Frontal cortex (tissue), 4 donors: Measurements from ENCODE around the gene RBM15. TPM values are rescaled to one million over a fixed set of nuclear protein-coding genes. Genes with fewer than 3 reads are reported as not detected.

Experiments
- DNase-seq, 2 donors: peaks; one replicate each; pipeline ENCODE4 v3.0.0; 2012; ENCODE audit warnings: low spot score in 2 of 2
- FAIRE-seq: peaks from 2 replicates; lab custom pipeline; 2012; peaks lifted over from hg19 to GRCh38; lab: Jason Lieb, UNC
- total RNA-seq: library from RNA; depleted of rRNA; stranded (reverse); fragments of >200 nt; gene quantifications from one replicate; pipeline ENCODE4 v1.2.3, GENCODE V29; 2014
- donor health status: control.
- donor health status: control.
- donor health status: control.

Gene RBM15, protein sequence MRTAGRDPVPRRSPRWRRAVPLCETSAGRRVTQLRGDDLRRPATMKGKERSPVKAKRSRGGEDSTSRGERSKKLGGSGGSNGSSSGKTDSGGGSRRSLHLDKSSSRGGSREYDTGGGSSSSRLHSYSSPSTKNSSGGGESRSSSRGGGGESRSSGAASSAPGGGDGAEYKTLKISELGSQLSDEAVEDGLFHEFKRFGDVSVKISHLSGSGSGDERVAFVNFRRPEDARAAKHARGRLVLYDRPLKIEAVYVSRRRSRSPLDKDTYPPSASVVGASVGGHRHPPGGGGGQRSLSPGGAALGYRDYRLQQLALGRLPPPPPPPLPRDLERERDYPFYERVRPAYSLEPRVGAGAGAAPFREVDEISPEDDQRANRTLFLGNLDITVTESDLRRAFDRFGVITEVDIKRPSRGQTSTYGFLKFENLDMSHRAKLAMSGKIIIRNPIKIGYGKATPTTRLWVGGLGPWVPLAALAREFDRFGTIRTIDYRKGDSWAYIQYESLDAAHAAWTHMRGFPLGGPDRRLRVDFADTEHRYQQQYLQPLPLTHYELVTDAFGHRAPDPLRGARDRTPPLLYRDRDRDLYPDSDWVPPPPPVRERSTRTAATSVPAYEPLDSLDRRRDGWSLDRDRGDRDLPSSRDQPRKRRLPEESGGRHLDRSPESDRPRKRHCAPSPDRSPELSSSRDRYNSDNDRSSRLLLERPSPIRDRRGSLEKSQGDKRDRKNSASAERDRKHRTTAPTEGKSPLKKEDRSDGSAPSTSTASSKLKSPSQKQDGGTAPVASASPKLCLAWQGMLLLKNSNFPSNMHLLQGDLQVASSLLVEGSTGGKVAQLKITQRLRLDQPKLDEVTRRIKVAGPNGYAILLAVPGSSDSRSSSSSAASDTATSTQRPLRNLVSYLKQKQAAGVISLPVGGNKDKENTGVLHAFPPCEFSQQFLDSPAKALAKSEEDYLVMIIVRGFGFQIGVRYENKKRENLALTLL
- 34.2 TPM for total RNA-seq

DNA sequence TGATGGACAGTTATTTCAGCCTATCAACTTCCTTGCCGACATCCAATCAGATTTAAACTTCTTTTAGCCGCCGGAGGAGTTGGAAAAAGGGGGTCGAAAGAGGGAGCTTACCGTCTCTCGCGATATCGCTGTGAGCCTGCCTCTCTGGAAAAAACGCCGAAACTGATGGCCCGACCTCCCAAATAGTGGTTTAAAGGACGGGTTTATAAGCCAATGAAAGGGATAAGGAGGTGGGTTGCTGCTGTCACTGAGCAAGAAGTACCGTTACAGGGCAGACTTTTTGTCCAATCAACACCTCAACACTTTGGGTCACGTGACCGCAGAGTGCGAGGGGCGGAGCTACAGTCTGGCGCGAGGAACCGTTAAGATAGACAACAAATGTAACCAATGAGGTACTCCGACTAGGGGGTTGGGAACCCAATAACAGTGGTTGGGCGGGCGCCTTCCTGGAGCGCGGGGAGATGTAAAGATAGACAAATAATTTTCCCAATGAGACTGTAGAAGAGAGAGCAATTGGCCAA, at the start of gene RBM15:
Gene RBM15 (plus strand): TSS at position 492 of the 521 bp plus-strand sequence. CDS start 29 bp downstream, at position 521.
- DNase-seq (peak; percentile 91 to 92), FAIRE-seq (peak; percentile 99)

GRCh38 chr1:110291241-110292030, 47.7 kb upstream of the RBM15 start:
- no peak for DNase-seq
- no peak for FAIRE-seq

DNA sequence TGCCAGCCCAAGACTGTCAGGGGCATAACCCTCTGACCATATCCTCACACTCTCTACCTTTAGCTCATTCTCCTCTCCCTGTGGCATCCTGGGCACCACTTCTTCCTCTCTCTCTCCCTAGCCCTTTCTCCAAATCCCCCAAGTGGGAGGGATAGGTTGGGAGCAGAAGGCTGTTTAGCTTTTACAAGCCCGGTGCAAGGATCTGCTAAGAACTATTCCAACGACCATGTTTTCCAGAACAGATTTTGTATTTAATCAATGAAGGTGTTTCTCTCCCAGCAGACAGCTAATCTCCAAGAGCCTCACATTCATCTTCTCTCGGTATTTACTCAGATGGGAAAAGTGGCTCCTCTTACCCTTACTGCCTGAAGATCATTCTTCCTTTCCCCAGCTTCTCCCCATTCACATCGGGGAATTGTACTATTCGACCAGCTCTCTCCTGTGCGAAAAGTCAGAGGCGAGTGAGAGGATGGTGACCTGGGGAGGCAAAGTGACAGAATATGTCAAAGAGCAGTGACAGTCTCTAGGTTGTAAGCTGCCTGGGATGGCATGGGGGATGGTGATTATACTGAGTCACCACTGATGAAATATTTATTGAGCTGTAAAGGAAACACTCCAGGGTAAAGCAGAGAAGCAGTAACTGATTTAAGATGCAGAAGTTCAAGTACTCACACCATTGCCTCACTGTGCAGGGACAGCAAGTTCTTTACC, 47.0 kb upstream of the RBM15 start:
- no peak for DNase-seq
- FAIRE-seq = no peak

GRCh38 chr1:110293601-110294104, 45.5 kb upstream of the RBM15 start:
- FAIRE-seq = no peak

DNA sequence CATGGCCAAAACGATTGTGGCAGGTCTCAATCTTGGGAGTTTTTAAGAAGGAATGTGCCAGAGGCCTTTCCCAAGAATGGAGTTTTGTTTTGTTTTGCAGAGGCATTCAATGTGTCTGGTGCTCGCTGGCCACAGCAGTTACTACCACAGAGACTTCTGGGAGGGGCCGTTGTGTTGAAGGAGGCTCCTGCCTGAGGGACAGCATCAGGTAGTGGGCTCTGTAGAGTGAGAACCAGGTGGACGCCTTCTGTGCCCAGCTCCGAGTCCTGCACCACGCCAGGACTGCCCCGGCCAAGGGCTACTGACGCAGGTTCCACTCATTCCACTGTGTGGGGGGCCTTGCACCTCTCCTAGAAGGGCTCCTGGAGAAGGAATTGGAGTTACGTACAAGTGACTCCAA, 44.9 kb upstream of the RBM15 start:
- FAIRE-seq (no peak), DNase-seq (no peak)

More at GRCh38 chr1:110293601-110294104, 45.5 kb upstream of the RBM15 start:
- no peak for DNase-seq

DNA sequence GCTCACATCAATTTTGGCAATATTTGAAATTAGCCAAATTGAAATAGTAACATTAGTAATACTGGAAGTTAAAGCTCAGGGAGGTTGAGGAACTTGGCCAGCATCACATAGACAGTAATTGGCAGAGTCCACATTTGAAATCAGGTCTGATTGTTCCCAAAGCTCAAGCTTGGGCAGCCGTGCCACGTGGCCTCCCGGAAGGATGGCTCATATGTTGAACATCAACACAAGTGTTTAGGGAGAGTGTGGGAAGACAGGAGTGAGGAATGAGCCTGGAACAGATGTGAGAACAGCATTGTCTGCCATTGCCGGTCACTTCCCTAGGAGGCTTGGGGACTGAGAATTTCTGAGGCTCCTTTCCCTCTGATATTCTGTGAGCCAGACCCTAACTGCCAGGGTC, 40.2 kb upstream of the RBM15 start:
- FAIRE-seq = no peak
- no peak for DNase-seq

- DNase-seq (no peak), FAIRE-seq (no peak)
Measured at GRCh38 chr1:110300412-110301085, 38.6 kb upstream of the RBM15 start.

DNA sequence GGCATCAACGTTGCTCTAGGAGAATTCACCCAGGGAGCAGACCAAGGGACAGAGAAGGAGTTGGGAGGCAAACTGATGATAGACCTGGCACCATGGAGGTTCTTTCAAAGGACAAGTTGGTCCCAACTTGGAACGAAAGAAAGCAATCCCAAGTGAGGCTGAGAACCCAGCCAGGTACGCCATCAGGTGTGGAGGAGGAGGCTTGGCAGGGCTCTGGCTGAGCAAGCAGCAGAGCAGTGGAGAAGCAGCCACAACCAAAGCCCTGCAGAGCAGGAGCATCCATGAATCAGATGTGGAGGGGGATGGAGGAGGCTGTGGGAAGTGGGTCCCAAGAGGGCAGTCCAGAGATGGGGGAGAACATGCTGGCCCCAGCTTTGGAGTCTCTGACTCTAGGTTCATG, 36.3 kb upstream of the RBM15 start:
- no peak for DNase-seq
- no peak for FAIRE-seq

GRCh38 chr1:110305900-110306420, 33.2 kb upstream of the RBM15 start:
- no peak for DNase-seq

GRCh38 chr1:110307239-110307974, 31.8 kb upstream of the RBM15 start:
- no peak for DNase-seq
- FAIRE-seq = no peak

More at GRCh38 chr1:110305900-110306420, 33.2 kb upstream of the RBM15 start:
- FAIRE-seq = no peak

GRCh38 chr1:110308247-110308646, 30.9 kb upstream of the RBM15 start:
- DNase-seq (no peak), FAIRE-seq (no peak)

GRCh38 chr1:110309139-110309538, 30.0 kb upstream of the RBM15 start:
- no peak for FAIRE-seq
- no peak for DNase-seq

DNA sequence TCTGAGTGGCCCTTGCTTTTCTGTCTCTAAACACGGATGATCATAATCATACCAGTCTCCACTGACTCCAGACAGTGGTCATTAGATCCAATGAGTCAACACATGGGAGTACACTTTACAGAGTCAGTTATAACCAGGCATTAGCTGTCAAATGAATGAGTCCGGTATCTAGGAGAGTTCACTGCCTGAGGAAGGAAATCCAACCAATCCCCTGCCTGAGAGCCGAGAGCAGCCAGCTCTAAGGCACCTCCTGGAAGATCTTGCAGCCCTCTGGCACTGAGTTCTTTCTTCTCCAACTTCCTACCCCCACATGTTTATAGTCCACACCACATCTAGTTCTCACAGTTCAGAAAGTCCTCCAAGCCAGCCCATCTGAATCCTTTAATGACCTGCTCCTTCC, 29.4 kb upstream of the RBM15 start:
- no peak for DNase-seq
- FAIRE-seq = no peak

DNA sequence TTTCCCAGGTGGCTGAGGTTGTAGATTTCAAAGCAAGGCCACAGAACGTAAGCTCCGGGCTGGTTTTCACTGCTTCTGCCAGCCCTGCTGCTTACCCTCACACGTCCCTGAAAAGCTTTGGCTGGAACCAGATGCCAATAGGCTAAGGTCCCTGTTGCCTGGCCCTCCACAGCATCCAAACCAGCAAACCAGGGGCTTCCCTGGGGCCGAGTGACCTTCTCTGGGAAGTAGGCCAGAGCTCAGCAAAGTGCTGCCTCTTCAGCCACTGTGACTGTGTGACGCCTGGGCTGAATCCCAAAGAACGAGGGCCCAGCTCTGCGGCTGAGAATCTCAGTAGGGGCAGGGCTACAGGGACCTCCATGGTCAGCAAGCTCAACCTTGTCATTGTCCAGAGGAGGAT, 28.9 kb upstream of the RBM15 start:
- no peak for FAIRE-seq

GRCh38 chr1:110312188-110313121, 26.7 kb upstream of the RBM15 start:
- FAIRE-seq = no peak

More for the DNA sequence above, 28.9 kb upstream of the RBM15 start:
- DNase-seq = no peak

DNA sequence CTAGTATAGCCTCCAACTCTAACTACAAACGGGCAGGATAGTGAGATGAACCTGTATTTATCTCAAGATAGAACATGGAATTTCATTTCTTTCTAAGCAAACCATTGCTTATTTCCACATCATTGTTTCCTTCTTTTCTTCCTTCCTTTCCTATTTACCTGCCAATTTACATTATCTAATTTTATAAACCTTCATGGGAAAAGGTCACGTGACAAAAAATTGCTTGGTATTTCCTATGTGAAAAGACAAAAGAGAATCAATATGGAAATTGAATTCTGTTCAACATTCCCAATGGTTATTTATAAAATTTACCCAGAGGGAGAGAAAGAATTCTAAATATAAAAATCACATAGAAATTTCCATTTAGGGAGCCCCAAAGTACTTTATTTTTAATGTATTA, 22.4 kb upstream of the RBM15 start:
- FAIRE-seq (no peak), DNase-seq (no peak)

More at GRCh38 chr1:110312188-110313121, 26.7 kb upstream of the RBM15 start:
- DNase-seq = peak; percentile 35 to 78
